ENCODE results near the gene BLZF1.
"Not testable (repeated sequence)": the region's sequence is repeated elsewhere in the genome, so short reads cannot be mapped to it uniquely, and the experiment has no call there.

Gene BLZF1

GRCh38 chr1:169367686-169368405, at the start of gene BLZF1, which contains the start of gene NME7:
Gene BLZF1 (plus strand): TSS chr1:169368195. CDS start chr1:169369523, 1,328 bp downstream.
Gene NME7 (minus strand): TSS chr1:169367797. CDS start chr1:169367710, 87 bp downstream.
- peak; percentile 92 to 98 (median 96) for DNase-seq (ENCODE audit: low read depth in 3 of 3)

GRCh38 chr1:169318536-169319244, 49.3 kb upstream of the BLZF1 start:
- no peak for DNase-seq (ENCODE audit: low read depth in 3 of 3)

GRCh38 chr1:169321539-169321938, 46.5 kb upstream of the BLZF1 start:
- DNase-seq (ENCODE audit: low read depth in 3 of 3): no peak

- DNase-seq (ENCODE audit: low read depth in 3 of 3): no peak
Observed at GRCh38 chr1:169322138-169322537, 45.9 kb upstream of the BLZF1 start.

GRCh38 chr1:169325117-169325516, 42.9 kb upstream of the BLZF1 start:
- DNase-seq (ENCODE audit: low read depth in 3 of 3): no peak

- DNase-seq (ENCODE audit: low read depth in 3 of 3): no peak
Observed at GRCh38 chr1:169326261-169326955, 41.6 kb upstream of the BLZF1 start.

GRCh38 chr1:169326956-169327268, 41.1 kb upstream of the BLZF1 start:
- no peak for DNase-seq (ENCODE audit: low read depth in 3 of 3)

GRCh38 chr1:169327875-169328274, 40.1 kb upstream of the BLZF1 start:
- no peak for DNase-seq (ENCODE audit: low read depth in 3 of 3)

- DNase-seq (ENCODE audit: low read depth in 3 of 3): no peak
Observed at GRCh38 chr1:169329383-169329782, 38.6 kb upstream of the BLZF1 start.

- DNase-seq (ENCODE audit: low read depth in 3 of 3): no peak
Observed at GRCh38 chr1:169330927-169331326, 37.1 kb upstream of the BLZF1 start.

- not testable (repeated sequence) for DNase-seq (ENCODE audit: low read depth in 3 of 3)
Observed at GRCh38 chr1:169334727-169335126, 33.3 kb upstream of the BLZF1 start.

GRCh38 chr1:169336947-169337715, 30.9 kb upstream of the BLZF1 start:
- not testable (repeated sequence) for DNase-seq (ENCODE audit: low read depth in 3 of 3)

GRCh38 chr1:169338617-169339016, 29.4 kb upstream of the BLZF1 start:
- DNase-seq (ENCODE audit: low read depth in 3 of 3): no peak

- DNase-seq (ENCODE audit: low read depth in 3 of 3): no peak
Observed at GRCh38 chr1:169339773-169340172, 28.2 kb upstream of the BLZF1 start.

GRCh38 chr1:169340882-169341281, 27.1 kb upstream of the BLZF1 start:
- no peak for DNase-seq (ENCODE audit: low read depth in 3 of 3)

GRCh38 chr1:169342096-169342495, 25.9 kb upstream of the BLZF1 start:
- not testable (repeated sequence) for DNase-seq (ENCODE audit: low read depth in 3 of 3)

- DNase-seq (ENCODE audit: low read depth in 3 of 3): no peak
Observed at GRCh38 chr1:169345511-169345910, 22.5 kb upstream of the BLZF1 start.

- no peak for DNase-seq (ENCODE audit: low read depth in 3 of 3)
Observed at GRCh38 chr1:169346036-169346589, 21.9 kb upstream of the BLZF1 start.

GRCh38 chr1:169347688-169348382, 20.2 kb upstream of the BLZF1 start:
- DNase-seq (ENCODE audit: low read depth in 3 of 3): no peak

GRCh38 chr1:169348383-169349036, 19.5 kb upstream of the BLZF1 start:
- no peak for DNase-seq (ENCODE audit: low read depth in 3 of 3)

Measured in stimulated activated CD4-positive, alpha-beta T cell treated with anti-CD3 and anti-CD28 coated beads, TNF-alpha, amount 100 ng/mL, for 4 hours (primary cell).